Measurements from ENCODE around the gene LAMB4. TPM values are rescaled to one million over a fixed set of nuclear protein-coding genes. Genes with fewer than 3 reads are reported as not detected.

LAMB4 gene, protein sequence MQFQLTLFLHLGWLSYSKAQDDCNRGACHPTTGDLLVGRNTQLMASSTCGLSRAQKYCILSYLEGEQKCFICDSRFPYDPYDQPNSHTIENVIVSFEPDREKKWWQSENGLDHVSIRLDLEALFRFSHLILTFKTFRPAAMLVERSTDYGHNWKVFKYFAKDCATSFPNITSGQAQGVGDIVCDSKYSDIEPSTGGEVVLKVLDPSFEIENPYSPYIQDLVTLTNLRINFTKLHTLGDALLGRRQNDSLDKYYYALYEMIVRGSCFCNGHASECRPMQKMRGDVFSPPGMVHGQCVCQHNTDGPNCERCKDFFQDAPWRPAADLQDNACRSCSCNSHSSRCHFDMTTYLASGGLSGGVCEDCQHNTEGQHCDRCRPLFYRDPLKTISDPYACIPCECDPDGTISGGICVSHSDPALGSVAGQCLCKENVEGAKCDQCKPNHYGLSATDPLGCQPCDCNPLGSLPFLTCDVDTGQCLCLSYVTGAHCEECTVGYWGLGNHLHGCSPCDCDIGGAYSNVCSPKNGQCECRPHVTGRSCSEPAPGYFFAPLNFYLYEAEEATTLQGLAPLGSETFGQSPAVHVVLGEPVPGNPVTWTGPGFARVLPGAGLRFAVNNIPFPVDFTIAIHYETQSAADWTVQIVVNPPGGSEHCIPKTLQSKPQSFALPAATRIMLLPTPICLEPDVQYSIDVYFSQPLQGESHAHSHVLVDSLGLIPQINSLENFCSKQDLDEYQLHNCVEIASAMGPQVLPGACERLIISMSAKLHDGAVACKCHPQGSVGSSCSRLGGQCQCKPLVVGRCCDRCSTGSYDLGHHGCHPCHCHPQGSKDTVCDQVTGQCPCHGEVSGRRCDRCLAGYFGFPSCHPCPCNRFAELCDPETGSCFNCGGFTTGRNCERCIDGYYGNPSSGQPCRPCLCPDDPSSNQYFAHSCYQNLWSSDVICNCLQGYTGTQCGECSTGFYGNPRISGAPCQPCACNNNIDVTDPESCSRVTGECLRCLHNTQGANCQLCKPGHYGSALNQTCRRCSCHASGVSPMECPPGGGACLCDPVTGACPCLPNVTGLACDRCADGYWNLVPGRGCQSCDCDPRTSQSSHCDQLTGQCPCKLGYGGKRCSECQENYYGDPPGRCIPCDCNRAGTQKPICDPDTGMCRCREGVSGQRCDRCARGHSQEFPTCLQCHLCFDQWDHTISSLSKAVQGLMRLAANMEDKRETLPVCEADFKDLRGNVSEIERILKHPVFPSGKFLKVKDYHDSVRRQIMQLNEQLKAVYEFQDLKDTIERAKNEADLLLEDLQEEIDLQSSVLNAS (N-terminal part only)
- not detected for total RNA-seq

DNA sequence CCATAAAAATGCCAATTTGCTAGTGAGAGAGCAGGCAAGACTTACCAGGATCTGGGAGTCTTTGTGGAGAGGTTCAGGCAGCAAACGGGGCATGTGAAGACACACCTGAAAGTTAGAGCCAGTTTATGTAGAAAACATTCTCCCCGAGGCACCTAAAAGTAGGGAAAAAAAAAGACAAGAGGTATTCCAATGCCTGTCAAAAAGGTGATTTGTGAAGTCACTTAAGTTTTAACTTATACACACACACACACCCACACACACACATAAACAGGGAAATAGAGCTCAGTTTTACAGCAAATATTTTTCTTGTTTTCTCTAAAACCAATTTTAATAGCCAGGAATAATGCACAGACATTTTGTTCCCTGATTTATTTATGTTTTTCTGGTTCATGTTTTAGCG lies at the start of gene LAMB4:
LAMB4 (minus strand) TSS at position 101 of the 400 bp plus-strand sequence. CDS start 7,197 bp downstream, outside the sequence.
- Mint-ChIP-seq H3K36me3 (ENCODE audit: low read depth) (no peaks in the 10 kb centered on the region), H3K9me3 (no peaks in the 10 kb centered on the region), H3K4me3 (no peak within 1 kb of the TSS), H3K27ac (no peak within 1 kb of the TSS), H3K27me3 (ENCODE audit: low read depth) (no peaks in the 10 kb centered on the region), H3K4me1 (ENCODE audit: low read depth) (peaks cover 5% of the 10 kb centered on the region)
- CTCF ChIA-PET: interaction anchor here (0.7 to 1.0 kb wide), 2 partner anchors 15 to 84 kb away, joined by 3 to 4 read pairs; no protein-coding TSS in a partner anchor
- no peak for DNase-seq
- intact Hi-C loops (cut with micrococcal nuclease): no loop called here

DNA sequence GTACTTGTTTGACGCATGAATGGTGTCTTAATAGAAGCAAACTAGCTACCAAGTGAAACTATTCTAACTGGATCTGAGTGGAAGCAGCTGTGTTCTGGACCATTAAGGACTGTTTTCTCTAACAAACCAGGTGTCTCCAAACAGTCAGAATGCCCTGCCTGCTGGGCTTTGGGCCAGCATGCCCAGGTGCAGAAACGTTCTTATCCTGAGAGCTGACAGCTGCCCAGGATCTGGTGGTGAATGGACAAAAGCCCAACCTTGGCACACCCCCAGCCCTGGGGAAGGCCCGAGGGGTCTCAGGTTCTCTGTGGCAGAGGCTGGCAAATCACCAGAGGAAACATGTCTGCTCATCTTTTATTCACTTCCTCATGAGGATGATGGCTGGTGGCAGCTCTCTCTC lies 48.2 kb upstream of the LAMB4 start:
- DNase-seq: no peak
- Mint-ChIP-seq H3K9me3 (no peaks in the 10 kb centered on the region), H3K27ac (no peak overlapping the region), H3K36me3 (ENCODE audit: low read depth) (no peaks in the 10 kb centered on the region), H3K4me1 (ENCODE audit: low read depth) (no peaks in the 10 kb centered on the region), H3K27me3 (ENCODE audit: low read depth) (peaks cover 2% of the 10 kb centered on the region), H3K4me3 (no peak overlapping the region)
- CTCF ChIA-PET: interaction anchor here (0.7 to 3.3 kb wide), 4 partner anchors 277 to 322 kb away, joined by 3 to 16 read pairs (median 4); no protein-coding TSS in a partner anchor
- intact Hi-C loops (cut with micrococcal nuclease): no loop called here

DNA sequence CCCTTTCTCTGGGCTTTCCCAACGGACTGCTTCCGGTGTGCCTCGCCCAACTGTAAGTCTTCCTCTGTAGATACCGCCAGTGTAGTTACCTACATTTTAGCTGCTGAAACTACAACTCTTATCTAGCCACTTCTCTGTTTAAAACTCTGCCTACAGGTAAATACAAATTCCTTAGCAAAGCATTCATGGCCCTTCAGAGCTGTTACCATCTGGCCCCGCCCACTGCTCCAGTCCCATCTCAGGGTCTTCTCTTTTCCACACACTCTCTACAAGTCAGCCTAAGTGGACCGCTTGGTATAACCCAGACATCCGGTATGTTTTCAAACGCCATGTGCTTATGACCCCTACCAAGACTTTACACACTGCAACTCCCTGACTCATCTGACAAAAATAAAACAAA lies 41.0 kb upstream of the LAMB4 start:
- CTCF ChIA-PET: interaction anchor here (1.3 kb wide), 1 partner anchor 12 kb away, joined by 3 read pairs; no protein-coding TSS in a partner anchor
- Mint-ChIP-seq H3K4me1 (ENCODE audit: low read depth) (no peaks in the 10 kb centered on the region), H3K36me3 (ENCODE audit: low read depth) (no peaks in the 10 kb centered on the region), H3K27me3 (ENCODE audit: low read depth) (peaks cover 2% of the 10 kb centered on the region), H3K27ac (no peak overlapping the region), H3K9me3 (no peaks in the 10 kb centered on the region), H3K4me3 (no peak overlapping the region)
- no peak for DNase-seq
- intact Hi-C loops (cut with micrococcal nuclease): no loop called here

DNA sequence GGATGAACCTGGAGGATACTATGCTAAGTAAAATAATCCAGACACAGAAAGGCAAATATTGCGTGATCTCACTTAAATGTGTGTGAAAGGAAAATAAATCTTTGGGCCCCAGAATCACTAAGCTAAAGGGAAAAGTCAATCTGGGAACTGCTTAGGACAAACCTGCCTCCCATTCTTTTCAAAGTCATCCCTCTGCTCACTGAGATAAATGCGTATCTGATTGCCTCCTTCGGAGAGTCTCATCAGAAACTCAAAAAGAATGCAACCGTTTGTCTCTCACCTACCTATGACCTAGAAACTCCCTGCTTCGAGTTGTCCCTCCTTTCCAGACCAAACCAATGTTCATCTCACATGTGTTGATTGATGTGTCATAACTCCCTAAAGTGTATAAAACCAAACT lies 40.1 kb upstream of the LAMB4 start:
- Mint-ChIP-seq H3K36me3 (ENCODE audit: low read depth) (no peaks in the 10 kb centered on the region), H3K4me3 (no peak overlapping the region), H3K9me3 (no peaks in the 10 kb centered on the region), H3K4me1 (ENCODE audit: low read depth) (no peaks in the 10 kb centered on the region), H3K27me3 (ENCODE audit: low read depth) (peaks cover 2% of the 10 kb centered on the region), H3K27ac (no peak overlapping the region)
- DNase-seq: no peak
- CTCF ChIA-PET: interaction anchor here (1.3 kb wide), 1 partner anchor 13 kb away, joined by 3 read pairs; no protein-coding TSS in a partner anchor
- intact Hi-C loops (cut with micrococcal nuclease): no loop called here

DNA sequence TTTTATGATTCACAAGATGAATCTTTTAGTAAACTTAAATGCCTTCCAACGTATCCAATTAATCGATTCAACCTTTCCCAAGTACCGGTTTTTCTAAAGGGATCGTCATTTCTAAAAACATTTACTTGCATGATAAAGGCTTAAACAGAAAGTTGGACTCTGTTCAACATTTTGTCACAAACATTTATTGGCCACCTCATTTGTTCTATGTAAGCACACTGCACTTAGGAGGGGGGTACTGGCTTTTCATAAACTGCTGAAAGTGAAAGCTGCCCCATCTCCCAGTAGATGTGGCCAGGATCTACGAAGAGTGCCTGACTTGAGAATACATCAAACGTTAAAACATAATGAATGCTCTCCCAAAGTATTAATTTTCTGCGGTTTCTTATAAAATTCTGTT lies 37.3 kb upstream of the LAMB4 start:
- DNase-seq: no peak
- CTCF ChIA-PET: no interaction called here

DNA sequence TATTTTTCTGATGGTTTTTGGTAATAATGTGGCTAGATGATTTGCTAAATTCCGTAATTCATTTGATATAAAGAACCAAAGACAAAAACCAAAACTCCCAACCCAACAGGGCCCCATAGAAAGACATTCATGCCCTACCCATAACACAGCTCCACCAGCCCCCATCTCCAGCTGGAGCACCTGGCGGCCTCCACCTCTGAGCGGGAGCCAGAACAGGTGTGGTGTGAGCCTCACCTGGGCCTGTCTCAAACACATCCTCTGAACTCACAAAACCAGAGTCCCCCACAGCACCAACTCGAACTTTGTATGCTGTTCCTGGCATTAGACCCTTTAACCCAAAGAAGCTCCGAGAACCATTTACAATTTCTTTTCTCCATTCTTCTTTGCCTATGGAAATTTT lies 36.5 kb upstream of the LAMB4 start:
- DNase-seq: no peak
- Mint-ChIP-seq H3K36me3 (ENCODE audit: low read depth) (no peaks in the 10 kb centered on the region), H3K4me3 (no peak overlapping the region), H3K27me3 (ENCODE audit: low read depth) (no peaks in the 10 kb centered on the region), H3K4me1 (ENCODE audit: low read depth) (no peaks in the 10 kb centered on the region), H3K27ac (no peak overlapping the region), H3K9me3 (peaks cover 4% of the 10 kb centered on the region)
- intact Hi-C loops (cut with micrococcal nuclease): no loop called here
- CTCF ChIA-PET: no interaction called here

More for the DNA sequence above, 37.3 kb upstream of the LAMB4 start:
- H3K4me1 Mint-ChIP-seq (ENCODE audit: low read depth): no peaks in the 10 kb centered on the region
- intact Hi-C loops (cut with micrococcal nuclease): no loop called here
- peaks cover 4% of the 10 kb centered on the region for H3K9me3 Mint-ChIP-seq
- no peak overlapping the region for H3K4me3 Mint-ChIP-seq
- no peaks in the 10 kb centered on the region for H3K36me3 Mint-ChIP-seq (ENCODE audit: low read depth)
- no peak overlapping the region for H3K27ac Mint-ChIP-seq
- H3K27me3 Mint-ChIP-seq (ENCODE audit: low read depth): no peaks in the 10 kb centered on the region

DNA sequence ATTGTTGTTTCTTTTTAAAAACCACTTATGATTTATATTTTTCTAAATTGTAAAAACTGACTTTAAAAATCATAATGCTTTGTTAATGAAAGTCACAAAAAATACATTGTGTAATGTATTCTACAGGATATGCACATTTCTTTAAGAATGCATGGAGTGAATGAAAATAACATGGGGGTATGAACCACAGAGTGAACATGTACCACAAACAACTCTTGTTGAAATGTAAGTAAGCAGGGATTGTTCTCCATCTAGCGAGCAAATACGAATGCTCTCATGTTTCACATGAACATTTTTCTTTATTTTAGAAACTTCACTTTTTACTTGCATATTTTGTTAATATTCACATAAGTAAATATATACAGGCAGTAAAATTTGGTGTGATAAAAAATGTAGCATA lies 35.6 kb upstream of the LAMB4 start:
- CTCF ChIA-PET: no interaction called here
- no peak overlapping the region for H3K27ac Mint-ChIP-seq
- H3K4me3 Mint-ChIP-seq: no peak overlapping the region
- intact Hi-C loops (cut with micrococcal nuclease): no loop called here
- no peak for DNase-seq
- H3K27me3 Mint-ChIP-seq (ENCODE audit: low read depth): no peaks in the 10 kb centered on the region
- H3K9me3 Mint-ChIP-seq: peaks cover 4% of the 10 kb centered on the region
- H3K4me1 Mint-ChIP-seq (ENCODE audit: low read depth): no peaks in the 10 kb centered on the region
- no peaks in the 10 kb centered on the region for H3K36me3 Mint-ChIP-seq (ENCODE audit: low read depth)

DNA sequence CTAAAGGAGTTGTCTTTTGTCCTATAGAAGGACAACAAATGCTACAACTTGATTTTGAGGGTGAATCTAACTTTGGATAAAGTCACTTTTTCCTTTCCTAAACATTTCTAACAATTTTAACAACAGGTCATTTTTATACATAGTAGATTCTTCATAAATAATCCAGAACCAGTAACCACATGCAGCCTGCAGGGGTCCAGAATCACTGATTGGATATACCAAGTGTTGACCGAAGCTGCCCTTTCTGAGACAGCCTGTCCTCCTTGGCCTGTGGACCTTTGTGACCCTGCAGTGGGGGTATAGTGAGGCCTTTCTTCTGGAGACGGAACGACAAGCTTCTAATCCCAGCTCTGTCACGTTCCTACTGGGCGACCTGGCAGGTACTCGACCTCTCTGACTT lies 34.8 kb upstream of the LAMB4 start:
- CTCF ChIA-PET: no interaction called here
- H3K9me3 Mint-ChIP-seq: peaks cover 4% of the 10 kb centered on the region
- H3K4me3 Mint-ChIP-seq: no peak overlapping the region
- H3K27ac Mint-ChIP-seq: no peak overlapping the region
- H3K36me3 Mint-ChIP-seq (ENCODE audit: low read depth): no peaks in the 10 kb centered on the region
- no peaks in the 10 kb centered on the region for H3K27me3 Mint-ChIP-seq (ENCODE audit: low read depth)
- no peaks in the 10 kb centered on the region for H3K4me1 Mint-ChIP-seq (ENCODE audit: low read depth)
- intact Hi-C loops (cut with micrococcal nuclease): no loop called here
- no peak for DNase-seq

DNA sequence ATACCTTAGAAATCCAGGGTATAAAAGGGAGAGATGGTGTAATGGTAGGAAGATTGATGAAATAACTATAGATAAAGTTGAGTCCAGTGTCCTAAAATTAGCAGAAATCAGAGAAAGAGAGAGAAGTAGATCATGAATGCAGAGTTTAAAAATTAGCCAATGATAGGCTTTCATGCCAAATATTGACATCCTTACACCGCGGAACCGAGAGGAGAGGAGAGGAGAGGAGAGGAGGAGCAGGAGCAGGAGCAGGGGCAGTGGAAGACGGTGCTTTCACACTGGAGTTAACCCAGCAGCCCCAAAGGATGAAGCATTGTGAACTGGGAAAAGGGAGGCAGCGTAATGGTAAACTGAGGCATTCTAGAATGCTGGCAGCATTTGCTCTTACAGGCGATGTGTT lies 34.2 kb upstream of the LAMB4 start:
- CTCF ChIA-PET: no interaction called here
- H3K27me3 Mint-ChIP-seq (ENCODE audit: low read depth): no peaks in the 10 kb centered on the region
- H3K36me3 Mint-ChIP-seq (ENCODE audit: low read depth): no peaks in the 10 kb centered on the region
- peaks cover 4% of the 10 kb centered on the region for H3K9me3 Mint-ChIP-seq
- intact Hi-C loops (cut with micrococcal nuclease): no loop called here
- no peaks in the 10 kb centered on the region for H3K4me1 Mint-ChIP-seq (ENCODE audit: low read depth)
- H3K4me3 Mint-ChIP-seq: no peak overlapping the region
- no peak overlapping the region for H3K27ac Mint-ChIP-seq
- no peak for DNase-seq

DNA sequence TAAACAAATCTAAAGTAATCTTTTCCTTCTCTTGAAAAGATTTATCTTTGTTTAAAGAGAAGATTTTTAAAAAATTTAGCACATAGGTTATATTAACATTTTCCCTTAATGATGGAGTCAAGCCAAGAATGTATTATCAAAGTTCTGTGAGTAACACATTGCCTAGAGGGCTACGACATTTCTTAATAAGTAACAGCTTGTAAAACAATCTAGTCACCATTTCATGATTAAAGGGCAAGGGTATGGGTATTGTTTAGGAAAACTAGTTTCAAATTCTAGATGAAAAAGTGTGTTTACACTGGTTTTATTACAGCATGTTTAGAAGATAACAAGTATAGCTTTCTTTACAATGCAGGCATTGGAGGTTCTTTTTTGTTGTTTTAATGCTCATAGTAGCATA lies 28.6 kb upstream of the LAMB4 start:
- CTCF ChIA-PET: no interaction called here
- intact Hi-C loops (cut with micrococcal nuclease): no loop called here
- Mint-ChIP-seq H3K9me3 (peaks cover 4% of the 10 kb centered on the region), H3K4me3 (no peak overlapping the region), H3K4me1 (ENCODE audit: low read depth) (peaks cover 3% of the 10 kb centered on the region), H3K27ac (no peak overlapping the region), H3K36me3 (ENCODE audit: low read depth) (no peaks in the 10 kb centered on the region), H3K27me3 (ENCODE audit: low read depth) (no peaks in the 10 kb centered on the region)
- DNase-seq: no peak

DNA sequence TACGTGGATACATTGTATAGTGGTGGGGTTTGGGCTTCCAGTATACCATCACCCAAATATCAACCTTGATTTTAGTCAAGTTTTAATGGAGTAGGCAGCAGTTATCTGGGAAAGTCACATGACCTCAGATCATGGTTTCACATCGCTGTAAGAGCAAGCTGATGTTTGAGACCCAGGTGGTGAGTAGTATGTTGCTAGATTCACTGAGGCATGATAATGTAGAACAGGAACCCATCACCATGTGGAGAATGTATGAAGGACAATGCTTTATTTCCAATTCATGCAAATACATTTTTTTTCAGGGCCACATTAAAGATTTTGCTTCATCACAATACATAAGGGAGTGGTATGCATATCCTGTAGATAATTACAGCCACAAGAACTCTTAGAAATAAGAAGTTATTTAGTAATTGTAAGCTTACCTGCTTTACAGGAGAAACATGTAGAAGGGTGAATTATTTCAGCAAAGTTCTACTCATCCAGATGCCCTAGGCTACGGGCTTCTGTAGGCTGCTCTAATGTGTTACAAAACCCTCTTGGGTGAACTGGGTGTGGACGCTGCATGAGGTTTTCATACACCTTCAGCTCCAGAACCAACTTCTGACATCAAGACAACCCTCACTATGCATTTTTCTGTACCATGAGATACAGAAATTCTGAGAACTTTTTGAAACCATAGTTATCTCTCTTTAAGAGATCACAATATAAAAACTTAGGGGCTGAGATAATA lies 27.6 kb upstream of the LAMB4 start:
- H3K4me1 Mint-ChIP-seq (ENCODE audit: low read depth): peaks cover 3% of the 10 kb centered on the region
- no peaks in the 10 kb centered on the region for H3K36me3 Mint-ChIP-seq (ENCODE audit: low read depth)
- H3K27me3 Mint-ChIP-seq (ENCODE audit: low read depth): peaks cover 1% of the 10 kb centered on the region
- H3K9me3 Mint-ChIP-seq: no peaks in the 10 kb centered on the region
- H3K4me3 Mint-ChIP-seq: no peak overlapping the region
- CTCF ChIA-PET: interaction anchor here (1.2 kb wide), 1 partner anchor 12 kb away, joined by 3 read pairs; no protein-coding TSS in a partner anchor
- intact Hi-C loops (cut with micrococcal nuclease): no loop called here
- DNase-seq: no peak
- H3K27ac Mint-ChIP-seq: no peak overlapping the region
